ENCODE measurements around the gene IZUMO3. TPM values are rescaled to one million over a fixed set of nuclear protein-coding genes. Genes with fewer than 3 reads are reported as not detected.

IZUMO3 gene
- total RNA-seq, 4 donors from 2014 or later: not detected

DNA sequence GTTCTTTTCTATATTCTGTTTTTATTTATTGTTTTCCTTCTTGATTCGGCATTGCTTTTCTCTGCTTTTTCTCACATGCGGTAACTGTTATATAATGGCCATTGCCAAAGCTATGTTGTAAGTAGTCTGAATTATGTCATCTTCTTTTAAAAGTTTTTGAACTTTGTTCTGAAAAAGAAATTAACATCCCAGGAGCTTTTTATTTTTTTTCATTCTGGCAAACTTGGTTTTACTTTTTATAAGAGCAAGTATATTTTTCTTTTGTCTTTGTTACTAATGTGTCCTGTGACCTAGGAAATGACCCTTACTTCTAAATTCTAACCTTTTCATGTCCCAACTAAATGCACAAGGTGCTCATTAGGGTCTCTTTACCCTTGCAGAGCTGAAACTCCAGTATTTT, 26.7 kb upstream of the IZUMO3 start:
- 60 to 67% methylated on average over 2 of the region's 2 CpGs for WGBS, 2 donors
- no peak for DNase-seq (ENCODE audit: low spot score in 2 of 2)
- intact Hi-C loops (cut with DNase I; ENCODE audit: low total_unique reads): no loop called here
- no peak for TF ChIP-seq POLR2A (IDR thresholded peaks at IDR 0.05)
- TF ChIP-seq, protein P1, sequence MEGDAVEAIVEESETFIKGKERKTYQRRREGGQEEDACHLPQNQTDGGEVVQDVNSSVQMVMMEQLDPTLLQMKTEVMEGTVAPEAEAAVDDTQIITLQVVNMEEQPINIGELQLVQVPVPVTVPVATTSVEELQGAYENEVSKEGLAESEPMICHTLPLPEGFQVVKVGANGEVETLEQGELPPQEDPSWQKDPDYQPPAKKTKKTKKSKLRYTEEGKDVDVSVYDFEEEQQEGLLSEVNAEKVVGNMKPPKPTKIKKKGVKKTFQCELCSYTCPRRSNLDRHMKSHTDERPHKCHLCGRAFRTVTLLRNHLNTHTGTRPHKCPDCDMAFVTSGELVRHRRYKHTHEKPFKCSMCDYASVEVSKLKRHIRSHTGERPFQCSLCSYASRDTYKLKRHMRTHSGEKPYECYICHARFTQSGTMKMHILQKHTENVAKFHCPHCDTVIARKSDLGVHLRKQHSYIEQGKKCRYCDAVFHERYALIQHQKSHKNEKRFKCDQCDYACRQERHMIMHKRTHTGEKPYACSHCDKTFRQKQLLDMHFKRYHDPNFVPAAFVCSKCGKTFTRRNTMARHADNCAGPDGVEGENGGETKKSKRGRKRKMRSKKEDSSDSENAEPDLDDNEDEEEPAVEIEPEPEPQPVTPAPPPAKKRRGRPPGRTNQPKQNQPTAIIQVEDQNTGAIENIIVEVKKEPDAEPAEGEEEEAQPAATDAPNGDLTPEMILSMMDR (IDR thresholded peaks at IDR 0.05): no peak
- no peak overlapping the region for H3K4me3 ChIP-seq (ENCODE audit: low read depth, poor library complexity, severe bottlenecking)

DNA sequence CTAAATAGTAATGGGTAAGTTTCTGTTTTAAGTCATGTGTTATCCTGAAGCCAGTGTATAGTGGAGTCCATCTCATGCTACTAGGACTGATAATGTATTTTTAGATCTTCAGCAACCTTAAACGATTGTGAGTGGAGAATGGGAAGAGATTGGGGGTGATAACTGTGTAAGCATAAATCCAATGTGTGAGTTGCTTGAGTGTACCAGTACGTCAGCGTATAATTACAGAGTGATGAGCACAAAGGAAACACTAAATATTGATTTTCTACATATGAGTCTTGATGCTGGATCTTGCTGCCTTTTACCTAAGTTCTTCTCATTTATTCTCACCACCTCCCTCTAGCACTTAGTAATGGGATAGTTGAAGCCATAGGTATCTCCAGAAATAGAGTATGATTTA, 16.3 kb upstream of the IZUMO3 start:
- WGBS, 2 donors: 88% methylated on average over 3 of the region's 3 CpGs
- TF ChIP-seq, protein P1 (IDR thresholded peaks at IDR 0.05): no peak
- no peak for TF ChIP-seq POLR2A (IDR thresholded peaks at IDR 0.05)
- intact Hi-C loops (cut with DNase I; ENCODE audit: low total_unique reads): loop anchor here (10.0 kb wide), 1 partner anchor 427 kb away; no protein-coding TSS in a partner anchor
- DNase-seq (ENCODE audit: low spot score in 2 of 2): no peak
- no peak overlapping the region for H3K4me3 ChIP-seq (ENCODE audit: low read depth, poor library complexity, severe bottlenecking)

DNA sequence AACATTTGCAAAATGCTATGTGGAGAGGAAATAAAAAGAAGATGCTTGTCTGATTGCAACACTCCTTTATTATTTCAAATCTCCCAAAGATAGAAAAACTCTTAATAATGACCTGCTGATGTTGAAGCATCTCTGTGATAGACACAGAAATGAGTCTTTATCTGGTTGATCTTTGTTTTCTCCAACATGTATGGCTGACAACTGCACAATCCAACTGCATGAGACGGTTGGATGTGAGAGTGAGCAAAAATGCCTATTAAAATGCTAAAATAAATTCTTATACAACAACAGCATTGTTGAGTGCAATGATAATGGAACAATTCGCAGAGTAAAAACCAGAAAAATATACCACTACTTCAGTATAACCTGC, 7.5 kb upstream of the IZUMO3 start:
- 68 to 79% methylated on average over 2 of the region's 2 CpGs for WGBS, 2 donors
- TF ChIP-seq, protein P1 (IDR thresholded peaks at IDR 0.05): no peak
- TF ChIP-seq POLR2A (IDR thresholded peaks at IDR 0.05): no peak

DNA sequence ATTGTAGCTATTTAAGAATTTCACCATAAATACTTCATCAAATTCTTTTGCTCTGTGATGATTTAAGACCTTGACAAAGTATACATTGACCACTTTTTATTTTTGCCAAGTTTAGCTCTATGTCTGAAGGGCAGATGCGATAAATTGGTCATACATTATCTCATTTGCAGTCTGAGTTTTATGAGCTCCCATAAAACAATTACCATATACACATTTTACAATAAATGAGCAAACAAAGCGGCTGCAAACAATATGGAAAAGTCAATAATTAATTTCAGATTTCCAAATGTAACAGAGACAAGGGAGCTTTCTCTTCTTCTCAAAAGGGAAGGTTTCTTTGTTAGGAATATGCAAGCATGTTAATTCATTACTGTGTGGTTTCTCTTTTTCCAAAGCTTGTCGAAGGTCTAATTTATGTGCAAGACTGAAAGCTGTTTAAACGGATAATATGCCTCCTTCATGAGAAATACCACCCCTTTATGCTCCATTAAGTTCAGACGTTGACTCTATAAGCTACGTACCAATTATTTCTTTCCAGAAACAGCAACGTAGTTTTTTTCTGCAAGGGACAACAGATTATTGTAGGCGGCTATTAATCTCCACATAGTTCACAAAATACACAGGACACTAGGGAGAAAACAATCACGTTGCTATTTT, 7.0 kb upstream of the IZUMO3 start:
- intact Hi-C loops (cut with DNase I; ENCODE audit: low total_unique reads): no loop called here
- no peak for DNase-seq (ENCODE audit: low spot score in 2 of 2)
- no peak overlapping the region for H3K4me3 ChIP-seq (ENCODE audit: low read depth, poor library complexity, severe bottlenecking)
- WGBS, 2 donors: 43 to 51% methylated on average over 9 of the region's 9 CpGs
- TF ChIP-seq, protein P1 (IDR thresholded peaks at IDR 0.05): no peak
- TF ChIP-seq POLR2A (IDR thresholded peaks at IDR 0.05): no peak

More for the DNA sequence above, 7.5 kb upstream of the IZUMO3 start:
- H3K4me3 ChIP-seq (ENCODE audit: low read depth, poor library complexity, severe bottlenecking): no peak overlapping the region
- no peak for DNase-seq (ENCODE audit: low spot score in 2 of 2)
- intact Hi-C loops (cut with DNase I; ENCODE audit: low total_unique reads): no loop called here

DNA sequence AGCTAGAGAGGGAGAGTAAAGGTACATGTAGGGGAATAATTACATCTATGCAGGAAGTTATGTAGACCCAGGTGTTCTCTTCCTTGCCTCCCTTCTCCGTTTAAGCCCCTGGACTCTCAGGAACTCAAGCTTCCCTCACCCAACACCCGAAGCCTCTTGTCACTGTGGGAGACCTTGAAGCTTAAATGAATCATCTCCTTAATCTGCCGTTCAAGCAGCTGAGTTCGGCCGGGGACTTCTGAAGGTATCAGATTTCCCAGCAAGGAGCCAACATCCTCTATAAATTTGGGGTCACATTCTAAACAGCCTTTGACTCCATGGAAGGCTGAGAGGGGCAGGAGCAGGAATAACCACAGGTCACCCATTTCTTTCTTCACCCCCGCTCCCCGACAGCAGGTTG, 412 bp downstream of the IZUMO3 start:
- TF ChIP-seq, protein P1 (IDR thresholded peaks at IDR 0.05): no peak
- no peak for TF ChIP-seq POLR2A (IDR thresholded peaks at IDR 0.05)
- intact Hi-C loops (cut with DNase I; ENCODE audit: low total_unique reads): no loop called here
- DNase-seq (ENCODE audit: low spot score in 2 of 2): no peak
- H3K4me3 ChIP-seq (ENCODE audit: low read depth, poor library complexity, severe bottlenecking): no peak overlapping the region
- WGBS, 2 donors: 63 to 66% methylated on average over 7 of the region's 7 CpGs

DNA sequence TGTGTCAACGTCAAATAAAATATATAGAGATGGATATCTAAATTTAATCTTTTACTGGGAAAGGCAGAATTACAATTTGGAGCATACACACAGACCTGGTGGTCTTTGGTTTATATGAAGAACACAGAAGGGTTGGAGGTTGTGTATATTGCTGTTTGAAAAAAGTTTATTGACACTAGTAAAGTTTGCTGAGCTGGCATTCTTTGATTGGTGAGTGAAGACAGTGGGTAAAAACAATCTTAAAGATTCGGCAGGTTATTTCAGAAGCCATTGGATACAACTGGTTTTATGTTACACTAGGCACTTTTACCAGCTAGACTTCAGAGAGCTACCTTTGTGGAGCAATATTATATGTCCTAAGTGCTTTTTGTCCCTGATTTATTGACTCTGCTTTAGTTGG, 27.2 kb downstream of the IZUMO3 start:
- intact Hi-C loops (cut with DNase I; ENCODE audit: low total_unique reads): no loop called here
- 74 to 82% methylated on average over 2 of the region's 2 CpGs for WGBS, 2 donors
- DNase-seq (ENCODE audit: low spot score in 2 of 2): no peak

More for the DNA sequence above, 27.2 kb downstream of the IZUMO3 start:
- no peak overlapping the region for H3K4me3 ChIP-seq (ENCODE audit: low read depth, poor library complexity, severe bottlenecking)
- TF ChIP-seq POLR2A (IDR thresholded peaks at IDR 0.05): no peak
- TF ChIP-seq, protein P1 (IDR thresholded peaks at IDR 0.05): no peak

Measured in lower leg skin (tissue), 4 donors.